ENCODE data around the gene FMO2. TPM values are rescaled to one million over a fixed set of nuclear protein-coding genes. Genes with fewer than 3 reads are reported as not detected.

FMO2 gene
- total RNA-seq, 1 donor from 2014 or later = 0.24 TPM

- H3K4me1 Mint-ChIP-seq (ENCODE audit: unreplicated experiment) = peaks cover 40% of the 10 kb centered on the region
- no peak for DNase-seq (ENCODE audit: extremely low spot score, unreplicated experiment)
- no peak for TF ChIP-seq CTCF (IDR thresholded peaks at IDR 0.05)
- no peaks in the 10 kb centered on the region for H3K9me3 Mint-ChIP-seq (ENCODE audit: unreplicated experiment)
- peaks cover 13% of the 10 kb centered on the region for H3K27me3 Mint-ChIP-seq (ENCODE audit: unreplicated experiment)
- H3K36me3 Mint-ChIP-seq (ENCODE audit: unreplicated experiment) = no peaks in the 10 kb centered on the region
- H3K4me3 Mint-ChIP-seq (ENCODE audit: unreplicated experiment) = no peak overlapping the region
- peak overlapping the region; percentile 56 for H3K27ac Mint-ChIP-seq (ENCODE audit: unreplicated experiment)
These were observed 32.6 kb upstream of the FMO2 start for GRCh38 chr1:171152549-171152948.

GRCh38 chr1:171155484-171155883, 29.6 kb upstream of the FMO2 start:
- peaks cover 11% of the 10 kb centered on the region for H3K27me3 Mint-ChIP-seq (ENCODE audit: unreplicated experiment)
- peaks cover 40% of the 10 kb centered on the region for H3K4me1 Mint-ChIP-seq (ENCODE audit: unreplicated experiment)
- H3K36me3 Mint-ChIP-seq (ENCODE audit: unreplicated experiment) = peaks cover 2% of the 10 kb centered on the region

GRCh38 chr1:171158096-171158495, 27.0 kb upstream of the FMO2 start:
- TF ChIP-seq CTCF (IDR thresholded peaks at IDR 0.05) = no peak
- Mint-ChIP-seq H3K27ac (ENCODE audit: unreplicated experiment) (no peak overlapping the region), H3K9me3 (ENCODE audit: unreplicated experiment) (peaks cover 3% of the 10 kb centered on the region), H3K4me3 (ENCODE audit: unreplicated experiment) (no peak overlapping the region), H3K4me1 (ENCODE audit: unreplicated experiment) (peaks cover 19% of the 10 kb centered on the region), H3K27me3 (ENCODE audit: unreplicated experiment) (peaks cover 11% of the 10 kb centered on the region), H3K36me3 (ENCODE audit: unreplicated experiment) (peaks cover 2% of the 10 kb centered on the region)
- no peak for DNase-seq (ENCODE audit: extremely low spot score, unreplicated experiment)

More at GRCh38 chr1:171155484-171155883, 29.6 kb upstream of the FMO2 start:
- no peaks in the 10 kb centered on the region for H3K9me3 Mint-ChIP-seq (ENCODE audit: unreplicated experiment)
- DNase-seq (ENCODE audit: extremely low spot score, unreplicated experiment) = no peak
- no peak overlapping the region for H3K27ac Mint-ChIP-seq (ENCODE audit: unreplicated experiment)
- no peak for TF ChIP-seq CTCF (IDR thresholded peaks at IDR 0.05)
- H3K4me3 Mint-ChIP-seq (ENCODE audit: unreplicated experiment) = no peak overlapping the region

- no peak for DNase-seq (ENCODE audit: extremely low spot score, unreplicated experiment)
- Mint-ChIP-seq H3K36me3 (ENCODE audit: unreplicated experiment) (peaks cover 2% of the 10 kb centered on the region), H3K27me3 (ENCODE audit: unreplicated experiment) (peaks cover 11% of the 10 kb centered on the region), H3K27ac (ENCODE audit: unreplicated experiment) (no peak overlapping the region), H3K9me3 (ENCODE audit: unreplicated experiment) (peaks cover 3% of the 10 kb centered on the region), H3K4me3 (ENCODE audit: unreplicated experiment) (no peak overlapping the region), H3K4me1 (ENCODE audit: unreplicated experiment) (peaks cover 17% of the 10 kb centered on the region)
- TF ChIP-seq CTCF (IDR thresholded peaks at IDR 0.05) = no peak
These were observed 26.5 kb upstream of the FMO2 start for GRCh38 chr1:171158551-171158950.

- peaks cover 3% of the 10 kb centered on the region for H3K9me3 Mint-ChIP-seq (ENCODE audit: unreplicated experiment)
- peaks cover 11% of the 10 kb centered on the region for H3K27me3 Mint-ChIP-seq (ENCODE audit: unreplicated experiment)
- DNase-seq (ENCODE audit: extremely low spot score, unreplicated experiment) = no peak
- no peak for TF ChIP-seq CTCF (IDR thresholded peaks at IDR 0.05)
- H3K4me3 Mint-ChIP-seq (ENCODE audit: unreplicated experiment) = no peak overlapping the region
- no peak overlapping the region for H3K27ac Mint-ChIP-seq (ENCODE audit: unreplicated experiment)
- peaks cover 2% of the 10 kb centered on the region for H3K36me3 Mint-ChIP-seq (ENCODE audit: unreplicated experiment)
- peaks cover 12% of the 10 kb centered on the region for H3K4me1 Mint-ChIP-seq (ENCODE audit: unreplicated experiment)
These were observed 26.0 kb upstream of the FMO2 start for GRCh38 chr1:171159148-171159547.
